Adrenal gland (tissue), 19 donors: Measurements from ENCODE around the gene IFT52. TPM values are rescaled to one million over a fixed set of nuclear protein-coding genes. Genes with fewer than 3 reads are reported as not detected.

Source experiments
- DNase-seq, 7 donors: peaks; one replicate each; pipeline ENCODE4 v3.0.0-alpha.2; 2019 to 2020
- H3K27ac ChIP-seq, 5 donors: fragments of 200-600 bp; sonication (generic) in 4 of 5; 1 replicate in 3 of 5; 2 replicates in 2 of 5; pipeline versions ENCODE4 v1.5.1 to v1.8.0; 2016 to 2020; ENCODE audit warnings: mild to moderate bottlenecking in 1 of 5
- H3K27me3 ChIP-seq: fragments of 200-600 bp; 2 replicates; pipeline ENCODE4 v1.8.0; 2021
- H3K36me3 ChIP-seq, 2 donors: fragments of 200-600 bp; replicated peaks in 1 of 2; 1 replicate in 1 of 2; 2 replicates in 1 of 2; pipeline versions ENCODE4 v1.5.1 to v1.8.0; 2018 to 2022
- H3K4me1 ChIP-seq, 2 donors: fragments of 200-600 bp; replicated peaks in 1 of 2; 1 replicate in 1 of 2; 2 replicates in 1 of 2; pipeline versions ENCODE4 v1.5.1 to v1.8.0; 2018 to 2021
- H3K4me3 ChIP-seq, 4 donors: fragments of 200-600 bp; sonication (generic) in 3 of 4; one replicate each; pipeline ENCODE4 v1.5.1; 2016 to 2018
- H3K9me3 ChIP-seq, 3 donors: fragments of 200-600 bp; sonication (generic) in 1 of 3; replicated peaks in 1 of 3; 1 replicate in 2 of 3; 2 replicates in 1 of 3; pipeline versions ENCODE4 v1.5.1 to v1.8.0; 2016 to 2021
- POLR2A ChIP-seq, 2 donors: fragments of 450-650 bp; IDR thresholded peaks; one replicate each; pipeline ENCODE4 v1.6.1; 2017; ENCODE audit warnings: antibody characterized with exemption in 2 of 2, mild to moderate bottlenecking in 2 of 2, moderate library complexity in 1 of 2
- WGBS, 4 donors: extraction: QIAGEN DNeasy Blood & Tissue Kit in 2 of 4; methylation state at CpG; one replicate each; pipeline versions ENCODE4 v1.1.5 to v1.1.7; 2013 to 2017; 5-methylcytosine and 5-hydroxymethylcytosine counted together
- intact Hi-C, 2 donors: fragments of 100-400 bp; cut with DNase I; formaldehyde crosslinking; loops; one replicate each; pipeline versions ENCODE4 v1.14.1 to v1.15.0; 2022 to 2023
- long read RNA-seq, 10 donors: library from polyadenylated mRNA in 3 of 10; unstranded in 2 of 10; stranded (forward) in 1 of 10; transcript quantifications; one replicate each; pipeline ENCODE4 v2.0.0 and lab custom pipeline, GENCODE V29; 2021 to 2026
- polyA plus RNA-seq, 3 donors: library from polyadenylated mRNA; stranded (reverse); fragments of 200-250 nt in 2 of 3; fragments of 350-450 nt in 1 of 3; fragmentation: Illumina TruSeq in 1 of 3; extraction: RNeasy Lipid Tissue Mini Kit (QIAGEN cat#74804) in 1 of 3; gene quantifications; one replicate each; pipeline ENCODE4 v1.2.3, GENCODE V29; 2013 to 2014
- total RNA-seq, 9 donors: library from RNA; depleted of rRNA in 4 of 9; stranded (reverse); fragments of >200 nt in 4 of 9; fragments of 120-200 nt in 1 of 9; fragmentation: NEBNext Ultra II Directional in 1 of 9; extraction: Animal tissue kit (Norgen Biotek cat#: 25700) in 1 of 9; gene quantifications; one replicate each; pipeline versions ENCODE4 v1.1.0 to v1.2.4, GENCODE V29; 2013 to 2023
- TF ChIP-seq, protein P1 (sequence below), 6 experiments: fragments of 450-650 bp in 4 of 6; fragments of 200-600 bp in 2 of 6; sonication (generic) in 1 of 6; IDR thresholded peaks; 1 replicate in 5 of 6; 2 replicates in 1 of 6; pipeline versions ENCODE4 v1.5.1 to v1.8.0; 2016 to 2021; ENCODE audit warnings: antibody characterized with exemption in 6 of 6, mild to moderate bottlenecking in 2 of 6, moderate library complexity in 1 of 6
- donor health status: healthy with polysubstance abuse.
- donor health status: Bipolar disorder and iron deficiency.
- donor health status: DM: yes; HTN: yes; CAD: no.
- donor health status: DM: no; HTN: no; CAD: no.
- donor health status: DM: no; HTN: no; CAD: no.
- donor health status: DM: yes; HTN: yes; CAD: no.

The IFT52 gene, protein sequence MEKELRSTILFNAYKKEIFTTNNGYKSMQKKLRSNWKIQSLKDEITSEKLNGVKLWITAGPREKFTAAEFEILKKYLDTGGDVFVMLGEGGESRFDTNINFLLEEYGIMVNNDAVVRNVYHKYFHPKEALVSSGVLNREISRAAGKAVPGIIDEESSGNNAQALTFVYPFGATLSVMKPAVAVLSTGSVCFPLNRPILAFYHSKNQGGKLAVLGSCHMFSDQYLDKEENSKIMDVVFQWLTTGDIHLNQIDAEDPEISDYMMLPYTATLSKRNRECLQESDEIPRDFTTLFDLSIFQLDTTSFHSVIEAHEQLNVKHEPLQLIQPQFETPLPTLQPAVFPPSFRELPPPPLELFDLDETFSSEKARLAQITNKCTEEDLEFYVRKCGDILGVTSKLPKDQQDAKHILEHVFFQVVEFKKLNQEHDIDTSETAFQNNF
- 10 to 100 TPM; 12.5 to 52.6 (median 23.6) TPM for total RNA-seq
- polyA plus RNA-seq: 10 to 100 TPM; 17.7 to 29.8 (median 17.8) TPM
- long read RNA-seq, donor 1, transcript IFT52-201 (14 exons, 1,757 nt): minor isoform, 7 of 18 reads
- long read RNA-seq, donor 1, transcript IFT52-202 (14 exons, 1,599 nt): major isoform, 9 of 18 reads
- long read RNA-seq, donor 1, partial matches to known transcripts: 0 of 18 reads
- long read RNA-seq, donor 1, other reads (novel, unspliced or antisense): 0 of 18 reads
- long read RNA-seq, donor 2, partial matches to known transcripts: 13 of 13 reads
- long read RNA-seq, donor 2, other reads (novel, unspliced or antisense): 0 of 13 reads
- long read RNA-seq, donor 3, transcript IFT52-201 (14 exons, 1,757 nt): major isoform, 10 of 17 reads
- long read RNA-seq, donor 3, transcript IFT52-202 (14 exons, 1,599 nt): minor isoform, 7 of 17 reads
- long read RNA-seq, donor 3, partial matches to known transcripts: 0 of 17 reads
- long read RNA-seq, donor 3, other reads (novel, unspliced or antisense): 0 of 17 reads
- long read RNA-seq, donor 4, transcript IFT52-201 (14 exons, 1,757 nt): major isoform, 7 of 15 reads
- long read RNA-seq, donor 4, transcript IFT52-202 (14 exons, 1,599 nt): minor isoform, 5 of 15 reads
- long read RNA-seq, donor 4, partial matches to known transcripts: 1 of 15 reads
- long read RNA-seq, donor 4, other reads (novel, unspliced or antisense): 2 of 15 reads
- long read RNA-seq, donor 5, transcript IFT52-201 (14 exons, 1,757 nt): major isoform, 25 of 48 reads
- long read RNA-seq, donor 5, transcript IFT52-202 (14 exons, 1,599 nt): minor isoform, 15 of 48 reads
- long read RNA-seq, donor 5, partial matches to known transcripts: 1 of 48 reads
- long read RNA-seq, donor 5, other reads (novel, unspliced or antisense): 7 of 48 reads
- long read RNA-seq, donor 6, transcript IFT52-201 (14 exons, 1,757 nt): major isoform, 9 of 16 reads
- long read RNA-seq, donor 6, partial matches to known transcripts: 1 of 16 reads
- long read RNA-seq, donor 6, other reads (novel, unspliced or antisense): 3 of 16 reads
- long read RNA-seq, donor 7, partial matches to known transcripts: 0 of 8 reads
- long read RNA-seq, donor 7, other reads (novel, unspliced or antisense): 0 of 8 reads
- long read RNA-seq, donor 8, transcript IFT52-201 (14 exons, 1,757 nt): major isoform, 18 of 29 reads
- long read RNA-seq, donor 8, transcript IFT52-207 (2 exons, 749 nt): minor isoform, 5 of 29 reads
- long read RNA-seq, donor 8, transcript IFT52-202 (14 exons, 1,599 nt): minor isoform, 6 of 29 reads
- long read RNA-seq, donor 8, partial matches to known transcripts: 0 of 29 reads
- long read RNA-seq, donor 8, other reads (novel, unspliced or antisense): 0 of 29 reads
- long read RNA-seq, donor 9, transcript IFT52-202 (14 exons, 1,599 nt): minor isoform, 5 of 19 reads
- long read RNA-seq, donor 9, transcript IFT52-201 (14 exons, 1,757 nt): major isoform, 12 of 19 reads
- long read RNA-seq, donor 9, partial matches to known transcripts: 0 of 19 reads
- long read RNA-seq, donor 9, other reads (novel, unspliced or antisense): 0 of 19 reads
- long read RNA-seq, donor 10, partial matches to known transcripts: 0 of 6 reads
- long read RNA-seq, donor 10, other reads (novel, unspliced or antisense): 0 of 6 reads

DNA sequence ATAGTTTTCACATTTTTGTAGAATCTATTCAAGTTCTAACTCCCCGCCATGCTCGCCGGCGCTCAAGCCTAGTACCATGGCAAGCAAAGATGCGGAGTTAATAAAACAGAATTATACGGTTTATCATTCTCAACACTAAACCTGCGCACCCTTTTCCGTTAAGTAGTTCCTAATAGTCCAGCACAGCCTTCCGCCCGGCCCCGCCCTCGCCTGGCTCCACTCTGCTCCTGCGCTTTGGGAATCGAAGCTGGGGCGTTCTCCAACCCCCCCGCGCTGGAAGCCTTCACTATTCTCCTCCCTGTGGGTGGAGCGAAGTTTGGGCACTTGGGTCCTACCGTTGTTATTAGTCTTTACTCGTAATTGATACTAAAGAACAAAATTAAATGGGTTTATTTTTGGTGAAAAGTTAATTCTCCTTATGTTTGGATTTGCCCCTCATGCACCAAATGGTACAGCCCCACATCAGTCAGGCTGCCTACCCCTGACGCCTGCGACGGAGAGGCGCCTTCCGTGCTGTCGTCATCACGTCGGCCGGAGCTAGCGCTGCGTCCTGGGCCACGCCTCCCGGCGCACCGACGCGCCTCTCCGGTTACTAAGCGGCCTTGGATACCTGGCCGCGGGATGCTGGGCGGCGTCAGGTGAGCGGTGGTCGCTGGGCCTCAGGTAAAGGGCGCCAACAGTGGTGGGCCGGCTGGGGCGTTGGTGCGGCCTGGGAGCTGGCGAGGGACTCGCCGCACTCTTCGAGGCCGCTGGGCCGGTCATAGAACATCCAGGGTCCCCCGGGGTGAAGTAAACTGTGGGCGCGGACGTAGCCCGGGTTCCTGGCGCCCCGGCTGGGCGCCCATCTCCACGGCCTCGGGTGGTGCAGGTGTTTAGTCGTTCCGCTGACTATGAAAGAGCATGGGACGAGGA, at the start of gene IFT52:
Gene IFT52 (plus strand): TSS at position 546 of the 912 bp plus-strand sequence. CDS start 3,762 bp downstream, outside the sequence.
- Histone ChIP-seq H3K27ac (peak within 1 kb of the TSS in 4 of 5 donors; percentile 60 to 92 (median 74)), H3K9me3 (no peaks in the 10 kb centered on the region), H3K4me3 (peak within 1 kb of the TSS in 3 of 4 donors; percentile 44 to 95 (median 49)), H3K27me3 (no peaks in the 10 kb centered on the region), H3K4me1 (peaks cover 5 to 18% of the 10 kb centered on the region in 2 donors), H3K36me3 (peaks cover 0 to 13% of the 10 kb centered on the region in 2 donors)
- WGBS, 4 donors: 0 to 2% (median 0%) methylated on average over 25 to 68 of the region's 68 CpGs
- peak; percentile 91 to 97 (median 95) for DNase-seq
- TF ChIP-seq, protein P1, sequence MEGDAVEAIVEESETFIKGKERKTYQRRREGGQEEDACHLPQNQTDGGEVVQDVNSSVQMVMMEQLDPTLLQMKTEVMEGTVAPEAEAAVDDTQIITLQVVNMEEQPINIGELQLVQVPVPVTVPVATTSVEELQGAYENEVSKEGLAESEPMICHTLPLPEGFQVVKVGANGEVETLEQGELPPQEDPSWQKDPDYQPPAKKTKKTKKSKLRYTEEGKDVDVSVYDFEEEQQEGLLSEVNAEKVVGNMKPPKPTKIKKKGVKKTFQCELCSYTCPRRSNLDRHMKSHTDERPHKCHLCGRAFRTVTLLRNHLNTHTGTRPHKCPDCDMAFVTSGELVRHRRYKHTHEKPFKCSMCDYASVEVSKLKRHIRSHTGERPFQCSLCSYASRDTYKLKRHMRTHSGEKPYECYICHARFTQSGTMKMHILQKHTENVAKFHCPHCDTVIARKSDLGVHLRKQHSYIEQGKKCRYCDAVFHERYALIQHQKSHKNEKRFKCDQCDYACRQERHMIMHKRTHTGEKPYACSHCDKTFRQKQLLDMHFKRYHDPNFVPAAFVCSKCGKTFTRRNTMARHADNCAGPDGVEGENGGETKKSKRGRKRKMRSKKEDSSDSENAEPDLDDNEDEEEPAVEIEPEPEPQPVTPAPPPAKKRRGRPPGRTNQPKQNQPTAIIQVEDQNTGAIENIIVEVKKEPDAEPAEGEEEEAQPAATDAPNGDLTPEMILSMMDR (IDR thresholded peaks at IDR 0.05): no peak
- peak in 1 of 2 donors; percentile 54 for TF ChIP-seq POLR2A (IDR thresholded peaks at IDR 0.05)
- intact Hi-C loops: no loop called here

DNA sequence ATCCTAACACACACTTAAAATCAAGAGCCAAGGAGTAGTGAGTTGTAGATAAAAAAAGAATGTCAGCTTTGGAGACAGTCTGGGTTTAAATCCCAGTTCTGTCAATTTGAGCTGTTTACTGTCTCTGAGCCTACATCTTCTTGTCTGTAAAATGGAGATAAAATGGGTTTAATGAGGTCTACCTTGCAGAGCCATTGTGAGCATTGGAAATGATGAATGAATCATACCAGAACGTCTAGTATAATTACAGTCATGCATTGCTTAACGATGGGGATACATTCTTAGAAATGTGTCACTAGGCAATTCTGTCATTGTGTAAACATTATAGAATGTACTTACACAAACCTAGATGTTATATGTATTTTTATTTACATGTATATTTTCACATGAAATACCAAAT, 49.5 kb upstream of the IFT52 start:
- no peaks in the 10 kb centered on the region for H3K36me3 ChIP-seq
- H3K9me3 ChIP-seq: no peaks in the 10 kb centered on the region
- 67 to 73% (median 69%) methylated on average over 2 of the region's 2 CpGs for WGBS, 4 donors
- H3K4me1 ChIP-seq: no peaks in the 10 kb centered on the region
- TF ChIP-seq POLR2A (IDR thresholded peaks at IDR 0.05): no peak
- TF ChIP-seq, protein P1 (IDR thresholded peaks at IDR 0.05): no peak
- intact Hi-C loops: no loop called here
- no peak overlapping the region for H3K27ac ChIP-seq
- H3K4me3 ChIP-seq: no peak overlapping the region
- no peak for DNase-seq
- no peaks in the 10 kb centered on the region for H3K27me3 ChIP-seq

DNA sequence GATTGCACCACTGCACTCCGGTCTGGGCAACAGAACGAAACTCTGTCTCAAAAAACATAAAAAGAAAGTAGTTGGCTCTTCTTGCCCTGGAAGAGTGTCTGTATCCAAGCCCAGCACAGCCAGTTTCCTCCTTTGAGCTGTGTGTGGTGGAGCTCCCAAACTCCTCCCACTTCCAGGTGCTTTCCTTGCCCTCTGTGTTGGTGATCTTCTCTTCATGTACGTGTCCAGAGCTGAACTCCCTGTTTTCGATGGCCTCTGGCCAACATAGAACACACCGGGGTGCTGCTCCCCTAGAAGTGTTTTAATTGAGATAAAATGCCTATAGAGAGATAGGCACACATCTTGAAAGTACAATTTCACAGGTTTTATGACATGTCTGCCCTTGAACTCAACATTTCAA, 48.6 kb upstream of the IFT52 start:
- Histone ChIP-seq H3K27me3 (no peaks in the 10 kb centered on the region), H3K4me1 (no peaks in the 10 kb centered on the region), H3K36me3 (no peaks in the 10 kb centered on the region), H3K27ac (no peak overlapping the region), H3K4me3 (no peak overlapping the region), H3K9me3 (no peaks in the 10 kb centered on the region)
- intact Hi-C loops: no loop called here
- no peak for DNase-seq
- 77 to 82% (median 80%) methylated on average over 5 of the region's 5 CpGs for WGBS, 4 donors
- no peak for TF ChIP-seq POLR2A (IDR thresholded peaks at IDR 0.05)
- TF ChIP-seq, protein P1 (IDR thresholded peaks at IDR 0.05): no peak
